Measurements from ENCODE around the gene GPC6. TPM values are rescaled to one million over a fixed set of nuclear protein-coding genes. Genes with fewer than 3 reads are reported as not detected.

Gene GPC6
- total RNA-seq, 1 experiment from 2014 or later, result not detected

GRCh38 chr13:94243551-94243950 is 1016.9 kb downstream of the GPC6 start:
- BruUV-seq (replicated peaks), result no TSS peak
- H4K20me1 ChIP-seq (ENCODE audit: insufficient read depth), result no peaks in the 10 kb centered on the region
- TF ChIP-seq EZH2 (IDR thresholded peaks at IDR 0.05; ENCODE audit: low read depth) (no peak), CTCF (conservative IDR thresholded peaks at IDR 0.05) (no peak)
- H2AFZ ChIP-seq, result no peak overlapping the region
- DNase-seq, result no peak
- no peaks in the 10 kb centered on the region for H3K27me3 ChIP-seq (ENCODE audit: insufficient read depth, low read depth)
- intact Hi-C loops (cut with micrococcal nuclease; ENCODE audit: unreplicated experiment), result no loop called here
- no peak overlapping the region for H3K27ac ChIP-seq
- no peaks in the 10 kb centered on the region for H3K79me2 ChIP-seq (ENCODE audit: low read depth)
- no peaks in the 10 kb centered on the region for H3K36me3 ChIP-seq (ENCODE audit: low read depth)
- no peak overlapping the region for H3K4me2 ChIP-seq
- no peaks in the 10 kb centered on the region for H3K9me3 ChIP-seq (ENCODE audit: insufficient read depth, low read depth)
- H3K9me2 ChIP-seq (ENCODE audit: insufficient read depth), result no peaks in the 10 kb centered on the region
- ChIA-PET CTCF (no interaction called here), POLR2A (ENCODE audit: unreplicated experiment) (no interaction called here)
- H3F3A ChIP-seq (ENCODE audit: insufficient read depth, low read depth), result no peaks in the 10 kb centered on the region
- H3K4me1 ChIP-seq (replicated peaks; ENCODE audit: insufficient read depth), result no peaks in the 10 kb centered on the region
- no peak overlapping the region for H3K4me3 ChIP-seq

GRCh38 chr13:94246495-94246894 is 1019.9 kb downstream of the GPC6 start:
- Histone ChIP-seq H3K79me2 (ENCODE audit: low read depth) (no peaks in the 10 kb centered on the region), H3K4me1 (replicated peaks; ENCODE audit: insufficient read depth) (no peaks in the 10 kb centered on the region), H3K9me3 (ENCODE audit: insufficient read depth, low read depth) (no peaks in the 10 kb centered on the region), H3K4me2 (no peak overlapping the region), H3F3A (ENCODE audit: insufficient read depth, low read depth) (no peaks in the 10 kb centered on the region), H3K9me2 (ENCODE audit: insufficient read depth) (no peaks in the 10 kb centered on the region), H3K36me3 (ENCODE audit: low read depth) (no peaks in the 10 kb centered on the region), H3K27me3 (ENCODE audit: insufficient read depth, low read depth) (no peaks in the 10 kb centered on the region), H3K27ac (no peak overlapping the region), H2AFZ (no peak overlapping the region), H3K4me3 (no peak overlapping the region), H4K20me1 (ENCODE audit: insufficient read depth) (no peaks in the 10 kb centered on the region)
- CTCF ChIA-PET, result no interaction called here
- TF ChIP-seq CTCF (conservative IDR thresholded peaks at IDR 0.05), result no peak
- no peak for TF ChIP-seq EZH2 (IDR thresholded peaks at IDR 0.05; ENCODE audit: low read depth)
- intact Hi-C loops (cut with micrococcal nuclease; ENCODE audit: unreplicated experiment), result no loop called here
- POLR2A ChIA-PET (ENCODE audit: unreplicated experiment), result no interaction called here
- DNase-seq, result no peak
- no TSS peak for BruUV-seq (replicated peaks)

GRCh38 chr13:94247890-94248289 is 1021.3 kb downstream of the GPC6 start:
- Histone ChIP-seq H3K9me3 (ENCODE audit: insufficient read depth, low read depth) (no peaks in the 10 kb centered on the region), H2AFZ (no peak overlapping the region), H3K4me1 (replicated peaks; ENCODE audit: insufficient read depth) (no peaks in the 10 kb centered on the region), H3K79me2 (ENCODE audit: low read depth) (no peaks in the 10 kb centered on the region), H3K36me3 (ENCODE audit: low read depth) (no peaks in the 10 kb centered on the region), H3K27me3 (ENCODE audit: insufficient read depth, low read depth) (no peaks in the 10 kb centered on the region), H3K9me2 (ENCODE audit: insufficient read depth) (no peaks in the 10 kb centered on the region), H3K4me3 (no peak overlapping the region), H3K27ac (no peak overlapping the region), H3K4me2 (no peak overlapping the region), H4K20me1 (ENCODE audit: insufficient read depth) (no peaks in the 10 kb centered on the region), H3F3A (ENCODE audit: insufficient read depth, low read depth) (no peaks in the 10 kb centered on the region)
- ChIA-PET CTCF (no interaction called here), POLR2A (ENCODE audit: unreplicated experiment) (no interaction called here)
- BruUV-seq (replicated peaks), result no TSS peak
- no peak for TF ChIP-seq CTCF (conservative IDR thresholded peaks at IDR 0.05)
- no peak for TF ChIP-seq EZH2 (IDR thresholded peaks at IDR 0.05; ENCODE audit: low read depth)
- DNase-seq, result no peak
- intact Hi-C loops (cut with micrococcal nuclease; ENCODE audit: unreplicated experiment), result no loop called here
